K562 (cell line): ENCODE measurements around the gene DNAH5. TPM values are rescaled to one million over a fixed set of nuclear protein-coding genes. Genes with fewer than 3 reads are reported as not detected.

ENCODE experiments used
- ATAC-seq: fragments of 200-7000 bp; cut with Tn5 transposase; 3 replicates; pipeline ENCODE4 v1.9.1; 2020; ENCODE audit warnings: moderate library complexity
- BruUV-seq: library from RNA; stranded (reverse); fragments of 400-500 nt; replicated peaks from 2 replicates; lab custom pipeline; 2021; lab: Mats Ljungman, UMichigan
- CTCF ChIA-PET: fragments of 300-600 bp; formaldehyde crosslinking; extraction: SDS; loops from one replicate; lab custom pipeline; 2021; ENCODE audit warnings: low intra/inter-chr PET ratio; lab: Yijun Ruan, JAX
- POLR2A ChIA-PET: fragments of 300-600, 350-650 bp; sonication (Branson Sonifier 250); formaldehyde crosslinking; extraction: SDS; loops from one replicate; lab custom pipeline; 2021; ENCODE audit warnings: antibody characterized with exemption, inconsistent platforms; lab: Yijun Ruan, JAX
- DNase-seq, 4 experiments: peaks; one replicate each; pipeline versions ENCODE4 v3.0.0 to v3.0.0-alpha.2; 2011 to 2018; ENCODE audit warnings: low spot score in 3 of 4, mixed read lengths in 3 of 4; ENCODE audit errors: extremely low read depth in 1 of 4
- FAIRE-seq: peaks from 2 replicates; lab custom pipeline; 2011; peaks lifted over from hg19 to GRCh38; lab: Jason Lieb, UNC
- H2AFZ ChIP-seq: 2 replicates; pipeline ENCODE4 v1.6.0; 2011; ENCODE audit warnings: low read depth, low read length, control low read depth, inconsistent platforms
- H3K27ac ChIP-seq: fragments of 200-600 bp; 3 replicates; pipeline ENCODE4 v1.8.0; 2011; ENCODE audit warnings: low read depth, mild to moderate bottlenecking, control low read depth, inconsistent platforms, low read length, moderate library complexity, mixed read lengths; ENCODE audit errors: extremely low read depth
- H3K27me3 ChIP-seq, 2 experiments: fragments of 300-600 bp in 1 of 2; 2 replicates in 1 of 2; 3 replicates in 1 of 2; pipeline versions ENCODE4 v1.6.0 to v1.8.0; 2011; ENCODE audit warnings: inconsistent platforms in 2 of 2, low read length in 2 of 2, mild to moderate bottlenecking in 1 of 2, mixed read lengths in 1 of 2, moderate library complexity in 1 of 2; ENCODE audit not compliant: control insufficient read depth in 2 of 2, insufficient read depth in 2 of 2
- H3K36me3 ChIP-seq: fragments of 300-600 bp; 3 replicates; pipeline ENCODE4 v1.8.0; 2011; ENCODE audit warnings: mild to moderate bottlenecking, low read length, inconsistent platforms; ENCODE audit not compliant: control insufficient read depth, insufficient read depth
- H3K4me1 ChIP-seq, 2 experiments: fragments of 200-600 bp in 1 of 2; replicated peaks in 1 of 2; 2 replicates in 1 of 2; 3 replicates in 1 of 2; pipeline versions ENCODE4 v1.5.1 to v1.8.0; 2011; ENCODE audit warnings: inconsistent platforms in 2 of 2, low read length in 2 of 2, mild to moderate bottlenecking in 1 of 2, mixed read lengths in 1 of 2, moderate library complexity in 1 of 2; ENCODE audit not compliant: control insufficient read depth in 2 of 2, insufficient read depth in 2 of 2
- H3K4me2 ChIP-seq: 2 replicates; pipeline ENCODE4 v1.6.1; 2011; ENCODE audit warnings: low read length, control low read depth, inconsistent platforms, mixed read lengths; ENCODE audit not compliant: insufficient read depth
- H3K4me3 ChIP-seq: fragments of 200-600 bp; sonication (generic), shearing (Covaris generic); 2 replicates; pipeline ENCODE4 v1.5.1; 2016; ENCODE audit warnings: control low read depth, inconsistent platforms
- H3K79me2 ChIP-seq: fragments of 200-600 bp; 3 replicates; pipeline ENCODE4 v1.8.0; 2011; ENCODE audit warnings: low read length, inconsistent platforms; ENCODE audit not compliant: control insufficient read depth, insufficient read depth
- H3K9ac ChIP-seq, 2 experiments: 2 replicates each; pipeline versions ENCODE4 v1.6.0 to v1.6.1; 2011; ENCODE audit warnings: low read depth in 2 of 2, low read length in 2 of 2, control low read depth in 1 of 2, inconsistent platforms in 1 of 2, mild to moderate bottlenecking in 1 of 2, mixed read lengths in 1 of 2; ENCODE audit not compliant: insufficient read depth in 1 of 2
- H3K9me1 ChIP-seq: one replicate; pipeline ENCODE4 v1.6.0; 2011; ENCODE audit warnings: inconsistent platforms, mild to moderate bottlenecking, low read length, moderate library complexity; ENCODE audit not compliant: control insufficient read depth, insufficient read depth
- H3K9me3 ChIP-seq: replicated peaks from 2 replicates; pipeline ENCODE4 v1.5.1; 2011; ENCODE audit warnings: low read depth, low read length, inconsistent platforms; ENCODE audit not compliant: control insufficient read depth, insufficient read depth
- H4K20me1 ChIP-seq: replicated peaks from 2 replicates; pipeline ENCODE4 v1.6.1; 2011; ENCODE audit warnings: low read length, inconsistent platforms, mixed read lengths; ENCODE audit not compliant: control insufficient read depth, insufficient read depth
- ILK ChIP-seq: fragments of 450-650 bp; IDR thresholded peaks from 2 replicates; pipeline ENCODE4 v1.6.1; 2016; ENCODE audit warnings: missing genetic modification characterization, low read depth, mild to moderate bottlenecking, missing compliant biosample characterization, moderate library complexity, borderline replicate concordance
- MAFF ChIP-seq: IDR thresholded peaks from 2 replicates; pipeline ENCODE4 v1.6.1; 2012; ENCODE audit warnings: low read length, improper control_type of control experiment
- PCBP1 ChIP-seq: fragments of 200-400 bp; formaldehyde crosslinking; IDR thresholded peaks from 2 replicates; pipeline ENCODE4 v1.6.1; 2018; ENCODE audit warnings: mild to moderate bottlenecking, low read depth, low read length; ENCODE audit not compliant: poor library complexity, severe bottlenecking
- SRSF3 ChIP-seq: fragments of 200-400 bp; formaldehyde crosslinking; IDR thresholded peaks from 2 replicates; pipeline ENCODE4 v1.6.1; 2016; ENCODE audit warnings: mild to moderate bottlenecking, low read length, moderate library complexity; ENCODE audit not compliant: insufficient read depth
- ZNF140 ChIP-seq: fragments of 250-450 bp; sonication (Bioruptor Pico); IDR thresholded peaks from 2 replicates; pipeline ENCODE4 v1.8.0; 2021; ENCODE audit warnings: moderate library complexity, mild to moderate bottlenecking, inconsistent platforms
- ZNF830 ChIP-seq: fragments of 250-450 bp; sonication (Bioruptor Pico); IDR thresholded peaks from 2 replicates; pipeline ENCODE4 v1.5.0; 2021; ENCODE audit warnings: mild to moderate bottlenecking
- WGBS: fragments of 100-300 bp; shearing (Covaris generic); methylation state at CpG from one replicate; pipeline ENCODE4 v1.1.6; 2016; ENCODE audit warnings: low coverage, mixed read lengths; ENCODE audit not compliant: insufficient coverage; ENCODE audit errors: missing lambda C conversion rate; 5-methylcytosine and 5-hydroxymethylcytosine counted together
- in situ Hi-C: fragments of 300-500 bp; cut with MboI; formaldehyde crosslinking; loops from 4 replicates; pipeline ENCODE4 v1.15.0; 2018; ENCODE audit warnings: inconsistent platforms, mixed read lengths
- intact Hi-C: fragments of 100-400 bp; cut with micrococcal nuclease; formaldehyde crosslinking; loops from 2 replicates; pipeline ENCODE4 v1.14.2; 2022
- polyA plus RNA-seq, 8 experiments: library from polyadenylated mRNA; depleted of rRNA in 4 of 8; stranded (reverse) in 5 of 8; unstranded in 3 of 8; fragments of >200 nt; fragmentation: Nextera tagmentation in 2 of 8; fragmentation: Illumina TruSeq in 1 of 8; extraction: Ambion mirVana in 2 of 8; extraction: Trizol in 1 of 8; gene quantifications; 2 replicates each; pipeline versions ENCODE4 v1.2.1 to v1.2.3, GENCODE V29; 2011 to 2014; ENCODE audit warnings: inconsistent platforms in 1 of 8, missing spikeins in 1 of 8
- total RNA-seq, 7 experiments: library from RNA; depleted of rRNA in 6 of 7; stranded (reverse); fragments of >200 nt in 6 of 7; fragmentation: Illumina TruSeq in 2 of 7; extraction: Trizol in 2 of 7; gene quantifications; 2 replicates each; pipeline versions ENCODE4 v1.2.1 to v1.2.3, GENCODE V29; 2011 to 2021; ENCODE audit warnings: low replicate concordance in 1 of 7
- TF ChIP-seq, protein P1 (sequence below): fragments of 450-650 bp; IDR thresholded peaks from 2 replicates; pipeline ENCODE4 v1.6.1; 2016; ENCODE audit warnings: borderline replicate concordance
- TF ChIP-seq, protein P2 (sequence below): IDR thresholded peaks from 2 replicates; pipeline ENCODE4 v1.6.1; 2011; ENCODE audit not compliant: insufficient read length; ENCODE audit errors: extremely low read depth

Gene DNAH5
- total and polyA plus RNA-seq, 9 of the 15 experiments (the other 6 are each of a cell fraction or from before 2014, with no cell fraction given) = 0.03 TPM; not detected in 8

- TF ChIP-seq, protein P1, sequence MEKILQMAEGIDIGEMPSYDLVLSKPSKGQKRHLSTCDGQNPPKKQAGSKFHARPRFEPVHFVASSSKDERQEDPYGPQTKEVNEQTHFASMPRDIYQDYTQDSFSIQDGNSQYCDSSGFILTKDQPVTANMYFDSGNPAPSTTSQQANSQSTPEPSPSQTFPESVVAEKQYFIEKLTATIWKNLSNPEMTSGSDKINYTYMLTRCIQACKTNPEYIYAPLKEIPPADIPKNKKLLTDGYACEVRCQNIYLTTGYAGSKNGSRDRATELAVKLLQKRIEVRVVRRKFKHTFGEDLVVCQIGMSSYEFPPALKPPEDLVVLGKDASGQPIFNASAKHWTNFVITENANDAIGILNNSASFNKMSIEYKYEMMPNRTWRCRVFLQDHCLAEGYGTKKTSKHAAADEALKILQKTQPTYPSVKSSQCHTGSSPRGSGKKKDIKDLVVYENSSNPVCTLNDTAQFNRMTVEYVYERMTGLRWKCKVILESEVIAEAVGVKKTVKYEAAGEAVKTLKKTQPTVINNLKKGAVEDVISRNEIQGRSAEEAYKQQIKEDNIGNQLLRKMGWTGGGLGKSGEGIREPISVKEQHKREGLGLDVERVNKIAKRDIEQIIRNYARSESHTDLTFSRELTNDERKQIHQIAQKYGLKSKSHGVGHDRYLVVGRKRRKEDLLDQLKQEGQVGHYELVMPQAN = no peak
- no peak for TF ChIP-seq ZNF140
- TF ChIP-seq PCBP1 = no peak
- no peak for TF ChIP-seq ILK (tag)
- TF ChIP-seq, protein P2, sequence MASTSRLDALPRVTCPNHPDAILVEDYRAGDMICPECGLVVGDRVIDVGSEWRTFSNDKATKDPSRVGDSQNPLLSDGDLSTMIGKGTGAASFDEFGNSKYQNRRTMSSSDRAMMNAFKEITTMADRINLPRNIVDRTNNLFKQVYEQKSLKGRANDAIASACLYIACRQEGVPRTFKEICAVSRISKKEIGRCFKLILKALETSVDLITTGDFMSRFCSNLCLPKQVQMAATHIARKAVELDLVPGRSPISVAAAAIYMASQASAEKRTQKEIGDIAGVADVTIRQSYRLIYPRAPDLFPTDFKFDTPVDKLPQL = no peak
- no peak for TF ChIP-seq MAFF
- TF ChIP-seq ZNF830 (CRISPR knock-in tag) = no peak
Observed at GRCh38 chr5:13930541-13931171, 13.8 kb downstream of the DNAH5 start (continued).

- CTCF ChIA-PET = no interaction called here
- Histone ChIP-seq H3K9me1 (no peaks in the 10 kb centered on the region), H3K4me3 (no peak overlapping the region), H3K27ac (no peak overlapping the region), H3K27me3 (no peaks in the 10 kb centered on the region), H2AFZ (no peak overlapping the region), H3K36me3 (no peaks in the 10 kb centered on the region), H3K9me3 (no peaks in the 10 kb centered on the region), H3K9ac (no peak overlapping the region), H3K79me2 (no peaks in the 10 kb centered on the region), H4K20me1 (no peaks in the 10 kb centered on the region), H3K4me2 (no peak overlapping the region), H3K4me1 (no peaks in the 10 kb centered on the region)
- no TSS peak for BruUV-seq
- intact Hi-C loops = no loop called here
- 1% methylated on average over 4 of the region's 4 CpGs for WGBS
- in situ Hi-C loops = no loop called here
- no peak for DNase-seq
- FAIRE-seq = no peak
- POLR2A ChIA-PET = no interaction called here
- no peak for ATAC-seq
- TF ChIP-seq SRSF3 = no peak
Observed at GRCh38 chr5:13926731-13927130, 17.8 kb downstream of the DNAH5 start.
